IPS-18a (cell line): ENCODE results near the gene TIMM23B.
"Not testable (repeated sequence)": the region's sequence is repeated elsewhere in the genome, so short reads cannot be mapped to it uniquely, and the experiment has no call there.

Experiments
- H3K27ac ChIP-seq: one replicate; pipeline ENCODE4 v1.5.1; 2013; ENCODE audit warnings: low read length
- H3K27me3 ChIP-seq: one replicate; pipeline ENCODE4 v1.6.1; 2013; ENCODE audit warnings: mild to moderate bottlenecking, low read length; ENCODE audit not compliant: control insufficient read depth, insufficient read depth
- H3K36me3 ChIP-seq: one replicate; pipeline ENCODE4 v1.6.1; 2013; ENCODE audit warnings: low read depth, low read length; ENCODE audit not compliant: control insufficient read depth
- H3K4me1 ChIP-seq: one replicate; pipeline ENCODE4 v1.6.1; 2013; ENCODE audit warnings: low read depth, low read length; ENCODE audit not compliant: control insufficient read depth
- H3K4me3 ChIP-seq: one replicate; pipeline ENCODE4 v1.5.1; 2013; ENCODE audit warnings: low read length
- H3K9ac ChIP-seq: one replicate; pipeline ENCODE4 v1.6.1; 2013; ENCODE audit warnings: mild to moderate bottlenecking, low read length, moderate library complexity
- H3K9me3 ChIP-seq: one replicate; pipeline ENCODE4 v1.6.1; 2013; ENCODE audit warnings: low read depth, low read length; ENCODE audit not compliant: control insufficient read depth

TIMM23B gene

DNA sequence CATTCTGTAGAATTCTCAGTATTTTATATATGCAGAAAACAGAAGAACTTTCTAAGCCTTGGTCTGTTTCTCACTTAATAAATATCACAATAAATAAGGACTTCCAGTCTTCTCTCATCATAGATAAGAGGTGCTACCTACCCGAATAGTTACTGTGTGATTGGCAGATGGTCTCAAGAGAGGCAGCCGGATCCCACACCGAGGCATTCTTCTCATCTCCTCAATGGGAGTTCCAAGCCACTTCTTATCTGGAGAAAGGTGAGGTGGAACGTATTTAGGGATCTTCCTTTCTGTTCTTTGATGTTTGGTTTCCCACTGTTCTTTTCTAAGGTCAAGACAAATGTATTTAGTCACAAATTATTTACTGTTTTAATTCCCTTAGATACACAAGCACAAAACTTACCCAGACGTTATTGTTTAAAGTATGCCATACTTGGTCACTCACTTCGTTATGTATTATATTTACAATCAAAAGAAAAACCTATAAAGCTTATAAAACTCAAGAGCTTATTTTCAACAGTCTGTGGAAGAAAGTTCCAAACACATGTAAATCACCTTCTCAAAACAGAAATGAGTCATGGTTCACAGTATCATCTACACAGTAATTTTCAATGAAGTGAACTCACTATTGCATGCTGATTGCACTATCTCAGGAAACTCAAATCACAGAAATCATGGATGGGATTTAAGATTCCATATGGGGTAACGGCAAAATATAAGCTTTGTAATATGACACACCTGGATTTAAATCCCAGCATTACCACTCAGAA is 9.7 kb upstream of the TIMM23B start:
- H3K9me3 ChIP-seq, H3K4me1 ChIP-seq, H3K27ac ChIP-seq, H3K36me3 ChIP-seq, H3K4me3 ChIP-seq, H3K27me3 ChIP-seq, H3K9ac ChIP-seq: not testable (repeated sequence)

DNA sequence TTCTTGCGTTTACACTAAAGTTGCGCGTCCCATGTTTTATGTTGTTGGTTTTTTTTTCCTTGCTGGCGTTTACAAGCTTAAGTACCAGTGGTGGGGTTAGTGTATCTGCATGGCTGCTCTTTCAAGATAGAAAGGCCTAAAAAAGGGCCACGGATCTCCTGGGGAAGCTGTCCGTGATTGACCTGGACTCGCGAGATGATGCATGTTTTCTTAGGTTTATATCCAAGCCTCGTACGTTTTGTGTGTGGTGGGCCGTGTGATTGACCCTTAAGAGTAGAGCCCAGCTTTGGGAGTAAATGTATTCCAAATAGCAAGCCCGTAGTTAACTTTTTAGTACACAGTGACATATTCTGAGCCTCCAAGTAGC is 469 bp downstream of the TIMM23B start:
- peak overlapping the region; percentile 91 for H3K4me3 ChIP-seq
- H3K9ac ChIP-seq: peak overlapping the region; percentile 86
- H3K36me3 ChIP-seq, H3K4me1 ChIP-seq, H3K9me3 ChIP-seq, H3K27me3 ChIP-seq: not testable (repeated sequence)
- peak overlapping the region; percentile 91 for H3K27ac ChIP-seq

DNA sequence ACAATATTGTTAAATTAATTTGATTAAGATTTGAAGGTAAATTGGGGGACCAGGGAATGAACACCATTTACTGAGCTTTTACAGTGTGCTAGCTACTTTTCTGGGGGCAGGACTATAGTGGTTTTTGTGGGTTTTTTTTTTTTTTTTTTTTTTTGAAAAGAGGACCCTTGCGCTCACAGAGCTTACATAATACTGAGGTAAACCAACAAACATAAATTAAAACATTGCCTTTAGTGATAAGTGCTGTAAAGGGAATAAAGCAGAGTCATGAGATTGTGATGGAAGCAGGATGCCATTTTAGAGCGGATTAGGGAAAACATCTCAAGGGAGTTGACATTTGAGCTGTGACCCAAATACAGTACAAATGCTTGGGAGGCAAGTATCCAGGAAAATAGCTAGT is 1.8 kb downstream of the TIMM23B start:
- H3K9me3 ChIP-seq, H3K27ac ChIP-seq, H3K27me3 ChIP-seq, H3K4me1 ChIP-seq, H3K4me3 ChIP-seq, H3K9ac ChIP-seq, H3K36me3 ChIP-seq: not testable (repeated sequence)

DNA sequence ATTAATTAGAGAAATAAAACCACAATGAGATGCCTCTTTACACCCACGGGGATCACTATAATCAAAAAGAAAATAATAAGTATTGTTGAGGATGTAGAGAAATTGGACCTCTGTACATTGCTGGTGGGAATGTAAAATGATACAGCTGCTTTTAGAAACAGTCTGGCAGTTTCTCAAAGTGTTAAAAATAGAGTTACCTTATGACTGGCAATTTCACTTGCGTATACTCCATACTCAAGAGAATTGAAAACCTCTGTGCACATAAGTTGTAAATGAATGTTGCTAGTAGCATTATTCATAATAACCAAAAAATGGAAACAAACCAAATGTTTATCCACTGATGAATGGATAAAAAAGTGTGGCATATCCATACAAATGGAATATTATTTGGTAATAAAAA is 6.3 kb downstream of the TIMM23B start:
- H3K4me3 ChIP-seq, H3K4me1 ChIP-seq, H3K9ac ChIP-seq, H3K27me3 ChIP-seq, H3K27ac ChIP-seq, H3K36me3 ChIP-seq, H3K9me3 ChIP-seq: not testable (repeated sequence)

DNA sequence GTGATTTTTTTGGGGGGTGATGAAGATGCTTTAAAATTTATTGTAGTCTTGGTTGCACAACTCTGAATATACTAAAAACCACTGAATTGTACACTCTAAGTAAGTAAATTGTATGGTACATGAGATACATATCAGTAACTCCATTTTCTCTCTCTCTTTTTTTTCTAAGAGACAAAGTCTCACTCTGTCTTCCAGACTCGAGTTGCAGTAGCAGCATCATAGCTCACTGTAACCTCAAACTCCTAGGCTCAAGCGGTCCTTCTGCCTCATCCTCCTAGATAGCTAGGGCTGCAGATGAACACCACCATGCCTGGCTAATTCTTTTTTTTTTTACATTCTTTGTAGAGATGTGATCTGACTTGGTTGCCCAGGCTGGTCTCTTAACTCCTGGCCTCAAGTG is 6.9 kb downstream of the TIMM23B start:
- H3K27me3 ChIP-seq, H3K4me1 ChIP-seq, H3K36me3 ChIP-seq, H3K9me3 ChIP-seq, H3K4me3 ChIP-seq, H3K9ac ChIP-seq, H3K27ac ChIP-seq: not testable (repeated sequence)

DNA sequence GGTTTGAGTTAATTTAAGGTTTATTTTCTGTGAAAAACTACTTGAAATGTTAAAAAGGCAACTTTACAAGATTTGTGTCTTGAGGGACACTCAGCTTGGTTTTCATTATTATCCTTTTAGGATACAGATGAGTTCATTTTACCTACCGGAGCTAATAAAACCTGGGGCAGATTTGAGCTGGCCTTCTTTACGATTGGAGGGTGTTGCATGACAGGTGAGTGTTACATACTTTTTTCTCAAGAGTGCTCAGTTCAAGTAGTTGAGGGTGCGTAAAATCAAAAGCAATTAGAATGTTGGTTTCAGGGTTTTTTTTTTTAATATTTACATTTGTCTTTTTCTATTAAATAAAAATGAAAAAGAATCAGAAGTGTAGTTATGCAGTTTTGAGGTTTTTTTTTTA is 10.2 kb downstream of the TIMM23B start:
- H3K4me3 ChIP-seq, H3K9me3 ChIP-seq, H3K4me1 ChIP-seq, H3K36me3 ChIP-seq, H3K27me3 ChIP-seq, H3K9ac ChIP-seq, H3K27ac ChIP-seq: not testable (repeated sequence)

DNA sequence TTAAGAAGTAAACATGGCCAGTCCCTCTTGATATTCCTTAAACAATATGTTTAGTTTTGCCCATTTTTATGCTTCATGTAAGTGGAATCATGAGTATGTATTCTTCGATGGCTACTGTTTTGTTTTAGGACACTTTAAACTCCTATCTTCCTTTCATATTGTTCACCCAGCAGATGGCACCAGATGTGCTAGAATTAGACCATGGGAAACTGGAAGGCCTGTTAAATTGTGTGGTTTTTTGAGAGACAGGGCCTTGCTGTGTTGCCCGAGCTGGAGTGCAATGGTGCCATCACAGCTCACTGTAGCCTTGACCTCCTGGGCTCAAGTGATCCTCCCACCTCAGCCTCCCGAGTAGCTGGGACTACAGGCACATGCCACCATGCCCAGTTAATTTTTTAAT is 11.3 kb downstream of the TIMM23B start:
- H3K27me3 ChIP-seq, H3K4me3 ChIP-seq, H3K4me1 ChIP-seq, H3K36me3 ChIP-seq, H3K27ac ChIP-seq, H3K9ac ChIP-seq, H3K9me3 ChIP-seq: not testable (repeated sequence)

DNA sequence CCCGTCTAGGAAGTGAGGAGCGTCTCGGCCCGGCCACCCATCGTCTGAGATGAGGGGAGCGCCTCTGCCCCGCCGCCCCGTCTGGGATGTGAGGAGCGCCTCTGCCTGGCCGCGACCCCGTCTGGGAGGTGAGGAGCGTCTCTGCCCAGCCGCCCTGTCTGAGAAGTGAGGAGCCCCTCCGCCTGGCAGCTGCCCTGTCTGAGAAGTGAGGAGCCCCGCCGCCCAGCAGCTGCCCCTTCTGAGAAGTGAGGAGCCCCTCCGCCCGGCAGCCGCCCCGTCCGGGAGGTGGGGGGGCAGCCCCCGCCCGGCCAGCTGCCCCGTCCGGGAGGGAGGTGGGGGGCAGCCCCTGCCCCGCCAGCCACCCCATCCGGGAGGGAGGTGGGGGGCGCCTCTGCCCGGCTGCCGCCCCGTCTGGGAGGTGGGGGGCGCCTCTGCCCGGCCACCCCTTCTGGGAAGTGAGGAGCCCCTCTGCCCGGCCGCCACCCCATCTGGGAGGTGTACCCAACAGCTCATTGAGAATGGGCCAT is 28.5 kb downstream of the TIMM23B start:
- H3K27me3 ChIP-seq, H3K9me3 ChIP-seq, H3K4me3 ChIP-seq, H3K36me3 ChIP-seq, H3K9ac ChIP-seq, H3K27ac ChIP-seq, H3K4me1 ChIP-seq: not testable (repeated sequence)

DNA sequence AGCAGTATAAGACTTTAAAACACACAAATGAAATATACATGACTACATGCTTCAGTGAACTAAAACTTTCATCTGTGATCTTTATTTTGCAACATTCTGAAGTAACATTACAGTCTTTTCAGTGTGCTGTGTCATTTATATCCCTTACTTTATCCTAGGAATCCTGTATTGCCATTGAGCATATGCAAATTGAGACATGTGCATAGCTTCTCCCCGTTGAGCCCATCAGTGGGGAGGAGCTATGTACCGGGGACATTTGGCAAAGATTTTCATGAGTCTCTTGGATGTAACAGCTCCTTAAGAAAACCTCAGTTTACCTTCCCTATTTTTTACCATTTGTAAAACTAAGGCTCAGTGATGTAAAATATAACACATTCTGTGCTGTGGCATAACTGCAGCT is 29.6 kb downstream of the TIMM23B start:
- H3K4me1 ChIP-seq, H3K36me3 ChIP-seq, H3K27me3 ChIP-seq, H3K9me3 ChIP-seq, H3K27ac ChIP-seq, H3K9ac ChIP-seq, H3K4me3 ChIP-seq: not testable (repeated sequence)

DNA sequence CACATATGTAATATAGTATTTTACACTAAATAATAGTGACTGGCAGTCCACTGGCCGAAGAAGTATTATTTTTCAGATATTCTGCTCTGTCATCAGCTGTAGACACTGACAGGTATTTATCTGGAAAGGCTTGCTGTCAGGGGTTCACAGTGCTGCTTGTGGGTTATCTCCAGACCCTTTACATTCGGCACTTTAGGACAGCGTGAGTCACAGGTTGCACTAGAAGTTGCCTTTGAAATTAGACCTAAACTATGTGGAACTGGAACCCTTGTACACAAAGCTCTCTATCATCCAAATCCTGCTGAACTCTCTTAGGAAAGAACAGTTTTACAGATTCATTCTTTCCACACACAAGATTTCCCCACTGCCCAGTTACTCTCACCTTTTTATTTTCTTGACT is 30.2 kb downstream of the TIMM23B start:
- H3K4me3 ChIP-seq, H3K27ac ChIP-seq, H3K36me3 ChIP-seq, H3K9ac ChIP-seq, H3K9me3 ChIP-seq, H3K4me1 ChIP-seq, H3K27me3 ChIP-seq: not testable (repeated sequence)

DNA sequence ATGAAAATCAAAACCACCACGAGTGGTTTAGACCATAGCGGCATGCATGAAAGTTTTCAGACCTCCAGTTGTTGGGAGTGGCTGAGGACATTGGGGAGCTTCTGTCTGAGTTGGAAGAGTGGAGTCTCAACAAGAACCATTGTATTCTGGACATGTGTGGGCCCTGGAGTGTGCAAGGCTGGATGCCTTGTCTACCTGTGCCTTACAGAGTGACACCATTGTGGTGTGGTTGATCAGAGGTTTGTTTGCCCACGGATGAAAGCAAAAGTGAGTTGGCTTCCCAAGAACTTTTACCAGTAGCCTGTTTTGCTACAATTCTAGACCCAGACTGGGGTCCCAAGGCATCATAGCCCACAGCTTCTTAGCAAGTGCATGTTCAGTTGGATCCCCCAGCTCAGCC is 35.9 kb downstream of the TIMM23B start:
- H3K9me3 ChIP-seq, H3K4me1 ChIP-seq, H3K9ac ChIP-seq, H3K4me3 ChIP-seq, H3K27ac ChIP-seq, H3K36me3 ChIP-seq, H3K27me3 ChIP-seq: not testable (repeated sequence)

DNA sequence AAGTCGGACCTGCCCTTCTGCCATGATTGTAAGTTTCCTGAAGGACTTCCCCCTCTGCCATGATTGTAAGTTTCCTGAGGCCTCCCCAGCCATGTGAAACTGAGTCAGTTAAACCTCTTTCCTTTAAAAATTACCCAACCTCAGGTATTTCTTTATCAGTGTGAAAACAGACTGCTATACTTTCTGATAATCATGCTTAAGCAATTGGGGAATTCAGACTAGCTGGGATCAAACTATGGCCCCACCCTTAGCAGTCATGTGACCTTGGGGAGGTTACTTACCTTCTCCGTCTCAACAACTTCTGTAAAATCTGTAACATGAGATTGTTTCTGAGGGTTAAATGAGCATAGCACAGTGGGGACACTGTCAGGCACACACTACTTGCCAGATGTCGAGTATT is 45.4 kb downstream of the TIMM23B start:
- not testable (repeated sequence) for H3K9me3 ChIP-seq, H3K27me3 ChIP-seq, H3K36me3 ChIP-seq, H3K27ac ChIP-seq, H3K4me3 ChIP-seq, H3K4me1 ChIP-seq, H3K9ac ChIP-seq
